Measurements from ENCODE around the gene MED26. TPM values are rescaled to one million over a fixed set of nuclear protein-coding genes. Genes with fewer than 3 reads are reported as not detected.
"Not testable (repeated sequence)": the region's sequence is repeated elsewhere in the genome, so short reads cannot be mapped to it uniquely, and the experiment has no call there.

Gene MED26
- total RNA-seq, 1 experiment from 2014 or later: 14.6 TPM

DNA sequence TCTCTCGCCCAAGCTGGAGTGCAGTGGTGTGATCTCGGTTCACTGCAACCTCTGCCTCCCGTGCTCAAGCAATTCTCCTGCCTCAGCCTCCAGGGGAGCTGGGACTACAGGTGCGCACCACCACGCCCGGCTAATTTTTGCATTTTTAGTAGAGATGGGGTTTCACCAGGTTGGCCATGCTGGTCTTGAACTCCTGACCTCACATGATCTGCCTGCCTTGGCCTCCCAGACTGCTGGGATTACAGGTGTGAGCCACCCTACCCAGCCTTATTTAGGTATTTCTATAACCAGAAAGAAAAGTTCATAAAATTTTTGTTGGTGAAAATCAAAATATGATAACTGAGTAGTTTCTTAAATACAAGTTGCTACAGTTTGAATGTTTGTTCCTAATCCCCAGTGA lies 84.3 kb downstream of the MED26 start:
- DNase-seq (ENCODE audit: low read depth): not testable (repeated sequence)

DNA sequence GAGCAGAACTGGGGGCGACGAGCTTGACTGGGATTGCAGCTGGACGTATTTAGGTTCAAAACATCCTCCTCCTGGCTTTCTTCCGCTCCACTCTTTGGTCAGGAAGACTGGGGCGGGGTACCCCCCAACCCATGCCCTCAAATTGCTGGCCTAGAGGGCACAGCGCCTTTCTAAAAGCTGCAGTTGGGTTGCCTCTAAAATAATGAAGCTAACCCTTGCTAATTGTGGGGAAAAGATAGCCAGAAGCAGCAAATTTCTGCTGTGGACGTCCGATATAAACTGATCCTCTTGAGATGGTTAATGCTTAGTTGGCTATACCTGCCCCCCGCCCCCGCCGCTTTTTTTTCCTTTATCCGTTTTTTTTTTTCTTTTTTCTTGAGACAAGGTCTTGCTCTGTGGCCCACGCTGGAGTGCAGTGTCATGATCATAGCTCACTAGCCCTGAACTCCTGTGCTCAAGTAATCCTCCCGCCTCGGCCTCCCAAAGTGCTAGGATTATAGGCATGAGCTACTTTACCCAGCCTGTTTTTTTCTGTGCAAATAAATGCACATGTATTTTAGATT lies 85.0 kb downstream of the MED26 start:
- no peak for DNase-seq (ENCODE audit: low read depth)

- peak; percentile 93 for DNase-seq (ENCODE audit: low read depth)
These were observed 85.7 kb downstream of the MED26 start, which contains the start of gene CHERP for GRCh38 chr19:16542045-16542909. Gene CHERP, minus strand, starts transcription at chr19:16542437. Its CDS starts 59 bp downstream, at chr19:16542378.

GRCh38 chr19:16541526-16542044 lies 86.4 kb downstream of the MED26 start:
- peak; percentile 27 for DNase-seq (ENCODE audit: low read depth)

GRCh38 chr19:16540948-16541347 lies 87.1 kb downstream of the MED26 start:
- DNase-seq (ENCODE audit: low read depth): no peak

DNA sequence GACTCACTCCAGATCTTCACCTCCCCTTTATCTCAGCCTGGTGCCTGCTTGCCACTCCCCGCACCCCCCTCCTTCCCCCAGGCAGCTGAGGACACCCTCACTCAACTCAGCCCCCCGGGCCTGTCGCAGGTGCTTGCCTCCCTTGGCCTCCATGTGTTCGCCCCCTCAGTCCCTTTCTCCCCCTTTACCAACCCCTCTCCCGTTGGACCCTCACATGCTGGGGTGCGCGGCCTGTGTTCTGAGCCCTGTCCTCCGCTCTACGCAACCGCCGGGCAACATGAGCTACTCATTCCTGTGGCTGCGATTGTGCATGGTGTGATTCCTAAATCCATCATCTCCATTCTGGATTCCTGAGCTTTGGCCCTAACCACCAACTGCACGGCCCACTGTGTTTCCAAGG lies 90.9 kb downstream of the MED26 start:
- DNase-seq (ENCODE audit: low read depth): no peak

GRCh38 chr19:16536130-16536529 lies 91.9 kb downstream of the MED26 start:
- no peak for DNase-seq (ENCODE audit: low read depth)

GRCh38 chr19:16535381-16535780 lies 92.6 kb downstream of the MED26 start:
- DNase-seq (ENCODE audit: low read depth): no peak

DNA sequence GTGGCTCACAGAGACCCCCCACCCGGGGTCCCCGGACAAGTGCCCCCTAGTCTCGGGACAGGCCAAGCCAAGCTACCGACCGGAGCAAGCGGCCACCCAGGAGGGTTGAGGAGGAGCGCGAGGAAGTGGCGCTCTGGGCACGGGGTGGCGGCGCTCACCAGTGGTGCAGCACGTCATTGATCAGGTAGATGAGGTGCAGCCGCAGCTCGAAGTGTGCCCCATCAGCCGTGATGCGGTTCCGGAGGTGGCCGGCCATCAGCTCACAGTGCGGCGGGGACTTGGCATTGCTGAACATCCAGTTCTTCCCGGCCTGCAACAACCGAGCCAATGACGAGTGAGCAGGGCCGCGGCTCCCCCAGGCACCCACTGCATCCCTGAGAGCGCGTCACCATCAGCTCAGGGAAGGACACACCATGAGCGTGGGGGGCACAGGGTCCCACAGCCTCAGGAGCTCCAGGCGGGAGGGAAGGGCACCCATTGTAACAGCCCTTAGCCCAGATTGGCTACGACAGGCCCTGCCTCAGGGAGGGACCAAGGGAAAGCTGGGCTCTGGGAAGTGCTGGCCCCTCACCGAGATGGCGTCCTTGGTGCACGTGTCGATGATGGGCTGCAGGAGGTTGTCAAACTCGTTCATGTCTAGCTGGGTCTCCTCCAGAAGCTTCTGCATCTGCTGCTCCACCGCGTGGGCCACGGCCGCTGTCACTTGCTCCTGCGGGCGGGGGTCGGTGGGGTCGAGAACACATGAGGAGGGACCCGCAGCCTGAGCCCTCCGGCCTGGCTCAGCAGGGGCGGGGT lies 95.4 kb downstream of the MED26 start:
- DNase-seq (ENCODE audit: low read depth): no peak

DNA sequence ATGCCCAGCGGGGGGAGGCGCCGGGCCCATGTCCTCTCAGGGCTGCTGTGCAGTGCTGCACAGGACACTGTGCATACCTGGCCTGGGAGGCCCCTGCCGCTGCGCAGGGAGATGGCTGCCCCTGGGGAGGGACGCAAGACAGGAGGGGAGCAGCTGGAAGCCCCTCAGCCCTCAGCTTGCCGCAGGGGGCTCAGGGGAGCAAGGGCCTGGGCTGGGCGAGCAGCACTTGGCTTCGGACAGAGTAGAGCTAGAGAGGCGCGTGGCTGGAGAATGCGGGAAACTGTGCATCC lies 96.7 kb downstream of the MED26 start:
- no peak for DNase-seq (ENCODE audit: low read depth)

DNA sequence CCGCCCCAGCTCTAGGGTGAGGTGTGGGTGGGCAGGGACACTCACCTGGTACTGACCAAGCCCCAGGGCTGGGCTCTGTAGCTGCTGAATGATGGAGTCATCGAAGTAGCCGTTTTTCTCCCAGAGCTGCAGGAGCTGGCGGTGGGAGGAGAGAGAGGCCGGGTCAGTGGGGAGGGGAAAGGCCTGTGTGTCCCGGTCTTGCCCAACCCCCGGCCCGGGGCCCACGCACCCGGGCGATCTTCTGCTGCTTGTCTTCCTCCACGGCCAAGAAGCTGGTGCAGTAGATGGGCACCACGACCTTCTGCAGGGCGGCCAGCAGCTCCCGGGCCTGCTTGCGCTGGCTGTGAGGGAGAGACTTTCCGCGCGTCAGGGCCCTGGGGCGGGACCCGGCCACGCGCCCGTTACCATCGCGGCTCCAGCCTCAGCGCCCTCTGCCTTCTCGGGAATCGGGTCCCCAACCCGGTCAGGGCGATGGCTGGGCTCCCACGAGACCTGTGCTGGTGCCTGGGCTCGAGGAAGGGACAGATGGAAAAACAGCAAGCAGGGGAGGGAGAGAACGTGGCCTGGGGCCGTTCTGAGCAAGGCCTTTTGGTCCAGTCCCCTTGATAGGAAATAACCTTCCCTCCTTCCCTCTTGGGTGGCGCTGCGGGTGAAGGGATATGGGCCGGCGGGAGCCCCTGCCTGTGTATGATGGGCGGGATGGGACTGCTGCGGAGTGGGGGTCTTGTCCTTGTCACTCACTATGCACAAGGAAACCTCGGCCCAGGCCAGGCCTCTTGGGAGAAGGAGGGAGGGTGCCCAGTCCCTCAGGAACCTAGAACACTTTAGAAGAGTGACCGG lies 97.2 kb downstream of the MED26 start:
- no peak for DNase-seq (ENCODE audit: low read depth)

DNA sequence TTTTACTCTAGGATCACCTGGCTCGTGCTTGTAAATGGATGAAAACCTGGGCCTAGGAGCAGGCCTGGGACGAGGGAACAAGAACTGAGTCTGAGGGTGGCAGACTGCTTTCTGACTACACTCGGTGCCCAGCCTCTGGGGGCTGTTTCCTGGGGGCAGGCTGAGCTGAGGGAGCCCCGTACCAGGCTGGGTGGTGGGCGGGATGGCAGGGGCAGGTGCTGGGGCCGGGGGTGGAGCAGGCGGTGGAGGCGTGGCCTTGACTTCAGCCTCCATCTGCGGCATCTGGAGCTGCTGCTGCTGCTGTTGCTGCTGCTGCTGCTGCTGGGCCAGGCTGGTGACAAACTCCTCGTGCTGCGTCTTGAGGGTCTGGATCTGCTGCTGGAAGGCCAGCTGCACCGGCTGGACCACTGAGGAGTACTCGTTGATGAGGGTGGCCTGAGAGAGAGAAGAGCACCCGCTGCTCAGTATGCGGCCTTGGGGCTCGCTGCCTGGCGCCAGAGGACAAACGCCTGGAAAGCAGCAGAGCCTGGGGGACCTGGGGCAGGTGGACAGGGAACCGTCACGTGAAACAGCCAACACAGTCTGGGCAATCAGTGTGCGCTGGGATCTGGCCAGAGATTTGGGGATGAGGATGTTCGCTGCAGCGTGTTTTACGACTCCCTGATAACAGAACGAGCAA lies 98.4 kb downstream of the MED26 start:
- no peak for DNase-seq (ENCODE audit: low read depth)

DNA sequence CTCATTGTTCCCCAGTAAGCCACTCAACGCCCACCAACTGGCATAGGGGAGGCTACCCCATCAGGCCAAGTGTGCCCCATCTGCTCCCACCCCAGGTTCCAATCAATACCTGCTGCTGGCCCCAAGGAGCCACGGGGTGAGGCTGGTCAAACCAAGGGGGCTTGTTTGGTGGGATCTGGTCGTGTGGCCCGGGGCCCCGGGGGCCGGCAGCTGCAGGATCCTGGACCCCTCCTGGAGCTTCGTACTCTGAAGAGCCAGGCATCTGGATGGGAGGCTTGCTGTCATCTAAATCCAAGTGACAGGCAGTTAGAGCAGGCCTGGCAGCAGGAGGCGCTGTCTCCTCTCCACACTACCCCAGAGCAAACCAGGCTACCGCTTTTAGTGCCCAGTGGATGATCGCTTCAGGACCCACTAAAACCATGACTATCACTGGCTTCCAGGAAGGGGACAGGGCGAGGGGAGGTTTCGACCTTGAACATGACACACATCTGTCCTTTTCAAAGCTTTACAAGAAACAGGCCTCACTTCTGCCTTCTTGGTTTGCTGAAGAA lies 100.0 kb downstream of the MED26 start:
- DNase-seq (ENCODE audit: low read depth): no peak

GRCh38 chr19:16527334-16527935 lies 100.6 kb downstream of the MED26 start:
- DNase-seq (ENCODE audit: low read depth): no peak

DNA sequence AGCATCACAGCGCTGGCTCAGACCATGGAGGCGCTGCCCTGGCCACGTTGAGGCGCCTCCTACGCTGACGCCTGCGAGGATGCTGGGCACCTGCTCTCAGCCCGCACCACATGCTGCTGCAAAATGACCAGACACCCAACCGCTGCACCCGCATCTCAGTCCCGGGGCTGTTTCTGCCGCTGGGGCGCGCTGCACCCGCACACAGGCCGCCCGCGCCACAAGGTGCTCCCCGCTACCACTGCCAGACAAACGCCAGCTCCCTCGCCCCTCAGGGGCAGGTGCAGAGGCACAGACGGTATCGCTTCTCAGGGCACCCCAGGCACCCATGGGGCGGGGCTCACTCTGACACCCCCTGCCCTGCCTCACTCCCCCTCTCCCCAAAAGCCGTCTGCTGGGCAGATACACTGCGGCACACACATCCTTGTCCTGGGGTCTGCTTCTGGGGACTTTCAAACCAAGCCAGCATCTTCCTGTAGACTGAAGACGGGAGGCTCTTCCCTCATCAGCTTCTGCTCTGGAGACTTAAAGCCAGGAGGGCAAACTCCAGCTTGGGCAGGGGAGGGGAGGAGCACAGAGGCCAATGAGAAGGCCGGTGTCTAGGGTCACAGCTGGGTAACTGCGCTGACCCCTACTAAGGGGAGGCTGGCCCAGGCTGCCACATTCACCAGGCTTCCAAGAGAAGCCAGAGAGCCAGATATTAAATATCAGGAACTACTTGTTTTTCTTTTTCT lies 102.1 kb downstream of the MED26 start:
- no peak for DNase-seq (ENCODE audit: low read depth)

- DNase-seq (ENCODE audit: low read depth): no peak
These were observed 102.8 kb downstream of the MED26 start for GRCh38 chr19:16524991-16525734.
